Activated T-helper 1 cell treated with anti-CD3 and anti-CD28 coated beads, Interleukin-12 subunit alpha, Interleukin-12 subunit beta, Interleukin-2, Interleukin-4 antibody, amounts not matched to agents 30 ng/mL and 10 ng/mL and 1 ng/mL, durations not matched to agents 14 hours and 24 hours and 36 hours (primary cell): ENCODE results near the gene SDF4. TPM values are rescaled to one million over a fixed set of nuclear protein-coding genes. Genes with fewer than 3 reads are reported as not detected.
"Not testable (repeated sequence)": the region's sequence is repeated elsewhere in the genome, so short reads cannot be mapped to it uniquely, and the experiment has no call there.

Experiments used
- DNase-seq: peaks from one replicate; pipeline ENCODE4 v3.0.0; 2021; ENCODE audit warnings: low spot score
- H3K27ac Mint-ChIP-seq: one replicate; pipeline ENCODE4 v1.8.0; 2021; ENCODE audit warnings: mild to moderate bottlenecking, mixed read lengths
- H3K27me3 Mint-ChIP-seq: one replicate; pipeline ENCODE4 v1.8.0; 2022; ENCODE audit warnings: mild to moderate bottlenecking, moderate library complexity, mixed read lengths; ENCODE audit not compliant: insufficient read depth
- H3K36me3 Mint-ChIP-seq: one replicate; pipeline ENCODE4 v1.8.0; 2021; ENCODE audit warnings: low read depth, mixed read lengths
- H3K4me1 Mint-ChIP-seq: one replicate; pipeline ENCODE4 v1.8.0; 2021; ENCODE audit warnings: low read depth, mixed read lengths
- H3K4me3 Mint-ChIP-seq: one replicate; pipeline ENCODE4 v1.8.0; 2021; ENCODE audit warnings: mild to moderate bottlenecking, moderate library complexity, mixed read lengths
- H3K9me3 Mint-ChIP-seq: one replicate; pipeline ENCODE4 v1.8.0; 2021; ENCODE audit warnings: mixed read lengths
- intact Hi-C: fragments of 100-400 bp; cut with micrococcal nuclease; formaldehyde crosslinking; loops from one replicate; pipeline ENCODE4 v1.15.1; 2024
- total RNA-seq: library from RNA; stranded (reverse); gene quantifications from 2 replicates; pipeline ENCODE4 v1.2.3, GENCODE V29; 2022

The SDF4 gene
- total RNA-seq, 1 donor from 2014 or later, result 202 TPM

DNA sequence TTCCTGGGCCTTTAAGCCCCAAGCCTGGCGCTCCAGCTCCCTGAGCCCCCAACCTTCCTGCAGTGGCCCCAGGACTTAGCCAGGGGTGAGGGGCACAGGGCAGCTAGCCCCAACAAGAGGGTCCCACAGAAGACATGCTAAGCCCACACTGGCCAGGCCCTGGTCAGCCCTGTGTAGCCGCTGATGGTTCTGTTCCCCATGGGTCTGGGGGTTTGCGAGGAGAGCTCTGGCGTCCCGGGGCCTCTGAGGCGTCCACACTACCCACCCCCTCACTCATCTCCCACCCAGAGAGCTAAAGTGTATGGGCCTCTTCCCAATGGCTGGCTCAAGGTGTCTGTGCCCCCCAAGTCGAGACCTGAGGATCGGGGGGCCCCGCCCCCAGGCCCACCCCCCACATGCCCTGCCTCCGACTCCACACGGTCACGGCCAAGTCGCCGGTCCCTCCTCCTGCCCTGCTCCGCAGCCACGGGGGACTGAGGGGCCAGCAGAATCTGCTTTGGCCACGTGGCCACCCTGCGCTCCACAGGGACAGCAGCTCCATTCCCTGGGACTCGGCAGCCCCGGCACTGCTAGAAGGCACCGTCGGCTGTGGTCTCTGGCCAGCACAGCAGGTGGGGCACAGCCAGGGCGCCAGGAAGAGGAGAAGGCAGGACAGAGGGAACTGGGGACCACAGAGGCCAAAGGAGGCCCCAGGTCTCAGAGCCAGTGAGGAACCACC, 33.2 kb downstream of the SDF4 start:
- Mint-ChIP-seq H3K4me1 (peaks cover 6% of the 10 kb centered on the region), H3K27ac (peak overlapping the region; percentile 40), H3K4me3 (no peak overlapping the region), H3K36me3 (peaks cover 24% of the 10 kb centered on the region), H3K9me3 (peaks cover 18% of the 10 kb centered on the region), H3K27me3 (no peaks in the 10 kb centered on the region)
- no peak for DNase-seq
- intact Hi-C loops, result no loop called here

DNA sequence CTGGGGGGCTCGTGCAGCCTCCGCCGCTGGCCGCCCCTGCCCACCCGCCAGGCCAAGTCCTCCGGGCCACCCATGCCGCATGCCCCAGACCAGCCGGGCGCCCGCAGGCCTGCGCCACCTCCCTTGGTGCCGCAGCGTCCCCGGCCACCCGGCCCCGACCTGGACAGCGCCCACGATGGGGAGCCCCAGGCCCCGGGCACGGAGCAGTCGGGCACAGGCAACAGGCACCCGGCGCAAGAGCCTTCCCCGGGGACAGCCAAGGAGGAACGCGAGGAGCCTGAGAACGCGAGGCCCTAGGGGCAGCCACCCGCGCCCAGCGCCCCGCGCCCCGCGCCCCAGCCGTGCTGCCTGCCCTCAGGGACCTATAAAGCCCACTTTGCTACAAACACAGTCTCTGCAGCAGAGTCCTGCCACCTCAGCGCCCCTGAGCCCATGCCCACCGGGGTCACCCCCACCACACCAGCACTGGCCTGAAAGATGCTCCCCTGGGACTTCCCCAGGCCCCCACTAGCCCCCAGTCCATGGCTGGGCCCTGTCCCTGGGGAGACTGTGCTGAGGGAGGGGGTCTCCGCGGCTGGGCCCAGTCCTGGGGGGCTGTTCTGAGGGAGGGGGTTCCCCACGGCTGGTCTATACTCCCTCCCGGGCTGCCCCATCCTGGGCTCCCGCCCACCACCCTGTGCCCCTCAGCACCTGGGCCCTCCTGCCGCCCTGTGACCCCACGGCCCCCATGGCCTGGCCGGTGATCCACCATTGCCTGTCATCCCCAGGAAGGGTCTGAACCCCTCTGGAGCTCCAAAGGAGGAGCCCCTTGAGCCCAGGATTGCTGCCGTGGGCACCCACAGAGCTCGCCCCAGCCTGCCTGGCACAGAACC, 34.0 kb downstream of the SDF4 start:
- Mint-ChIP-seq H3K9me3 (peaks cover 18% of the 10 kb centered on the region), H3K4me3 (no peak overlapping the region), H3K36me3 (peaks cover 24% of the 10 kb centered on the region), H3K27ac (no peak overlapping the region), H3K4me1 (peaks cover 6% of the 10 kb centered on the region), H3K27me3 (no peaks in the 10 kb centered on the region)
- no peak for DNase-seq
- intact Hi-C loops, result no loop called here

DNA sequence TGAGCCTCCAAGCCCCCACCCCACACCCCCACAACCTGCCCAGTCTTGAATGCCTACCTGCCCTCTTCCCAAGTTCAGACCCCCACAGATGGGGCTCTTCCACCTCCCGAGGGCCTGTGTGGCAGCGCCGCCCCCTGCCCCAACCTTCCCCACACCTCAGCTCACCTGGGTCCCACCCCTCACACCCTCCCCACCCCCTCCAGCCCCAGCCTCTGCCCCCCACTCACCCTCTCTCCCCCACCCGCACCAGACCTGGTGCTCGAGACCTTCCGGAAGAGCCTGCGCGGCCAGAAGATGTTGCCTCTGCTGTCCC, 34.7 kb downstream of the SDF4 start:
- no peak for DNase-seq
- Mint-ChIP-seq H3K4me1 (peaks cover 6% of the 10 kb centered on the region), H3K27me3 (no peaks in the 10 kb centered on the region), H3K36me3 (peaks cover 26% of the 10 kb centered on the region), H3K4me3 (no peak overlapping the region), H3K27ac (no peak overlapping the region), H3K9me3 (peaks cover 20% of the 10 kb centered on the region)
- intact Hi-C loops, result no loop called here

DNA sequence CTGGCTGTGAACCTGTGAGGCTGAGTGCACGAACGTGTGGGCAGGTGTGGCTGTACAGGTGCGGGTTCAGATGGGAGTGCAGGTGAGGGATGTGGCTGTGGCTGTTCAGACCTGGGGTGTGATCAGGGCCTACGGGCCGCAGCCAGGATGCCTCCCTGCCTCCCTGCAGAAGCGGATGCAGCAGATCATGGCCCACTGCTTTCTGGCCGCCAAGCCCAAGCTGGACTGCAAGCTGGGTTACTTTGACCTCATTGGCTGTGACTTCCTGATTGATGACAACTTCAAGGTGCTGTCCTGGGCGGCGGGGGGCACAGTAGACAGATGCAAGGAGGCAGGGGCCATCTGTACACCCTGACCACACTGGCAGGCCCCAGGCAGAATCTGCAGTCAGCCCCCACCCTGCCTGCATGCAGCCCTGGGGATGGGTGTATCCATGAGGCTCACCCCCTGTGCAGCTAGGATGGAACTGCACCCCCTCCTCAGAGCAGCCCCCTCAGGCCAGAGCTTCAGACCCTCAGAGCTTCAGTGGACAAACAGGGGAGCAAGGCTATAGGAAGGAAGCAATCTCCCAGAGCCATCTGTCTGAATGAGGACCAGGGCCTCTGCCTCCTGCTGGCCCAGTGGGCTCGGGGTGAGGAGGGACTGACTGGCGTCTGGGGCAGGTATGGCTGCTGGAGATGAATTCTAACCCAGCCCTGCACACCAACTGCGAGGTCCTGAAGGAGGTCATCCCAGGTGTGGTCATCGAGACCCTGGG, 35.2 kb downstream of the SDF4 start:
- no peak for DNase-seq
- Mint-ChIP-seq H3K36me3 (peaks cover 30% of the 10 kb centered on the region), H3K9me3 (peaks cover 26% of the 10 kb centered on the region), H3K4me1 (peaks cover 6% of the 10 kb centered on the region), H3K4me3 (no peak overlapping the region), H3K27me3 (no peaks in the 10 kb centered on the region), H3K27ac (no peak overlapping the region)
- intact Hi-C loops, result no loop called here

- H3K27ac Mint-ChIP-seq, H3K4me1 Mint-ChIP-seq: not testable (repeated sequence)
Observed at GRCh38 chr1:1195726-1196125, 36.1 kb downstream of the SDF4 start.

GRCh38 chr1:1194723-1195122, 37.1 kb downstream of the SDF4 start:
- no peak overlapping the region for H3K4me3 Mint-ChIP-seq
- H3K4me1 Mint-ChIP-seq, result peaks cover 4% of the 10 kb centered on the region
- peaks cover 3% of the 10 kb centered on the region for H3K27me3 Mint-ChIP-seq
- intact Hi-C loops, result no loop called here
- peaks cover 29% of the 10 kb centered on the region for H3K9me3 Mint-ChIP-seq
- peaks cover 27% of the 10 kb centered on the region for H3K36me3 Mint-ChIP-seq
- no peak for DNase-seq
- no peak overlapping the region for H3K27ac Mint-ChIP-seq

More at GRCh38 chr1:1195726-1196125, 36.1 kb downstream of the SDF4 start:
- H3K4me3 Mint-ChIP-seq, H3K27me3 Mint-ChIP-seq, intact Hi-C loops, DNase-seq: not testable (repeated sequence)
- peaks cover 30% of the 10 kb centered on the region for H3K36me3 Mint-ChIP-seq
- H3K9me3 Mint-ChIP-seq, result peaks cover 29% of the 10 kb centered on the region

DNA sequence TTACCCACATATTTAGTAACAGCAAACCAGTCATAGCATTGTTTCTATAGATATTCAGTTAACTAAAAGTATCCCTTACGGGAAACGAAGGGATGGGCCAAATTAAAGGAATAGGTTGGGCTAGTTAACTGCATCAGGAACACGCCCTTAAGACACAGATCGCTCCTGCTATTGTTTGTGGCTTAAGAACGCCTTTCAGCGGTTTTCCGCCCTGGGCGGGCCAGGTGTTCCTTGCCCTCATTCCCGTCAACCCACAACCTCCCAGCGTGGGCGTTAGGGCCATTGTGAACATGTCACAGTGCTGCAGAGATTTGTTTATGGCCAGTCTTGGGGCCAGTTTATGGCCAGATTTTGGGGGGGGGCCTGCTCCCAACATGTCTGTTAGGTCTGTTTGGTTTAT, 40.1 kb downstream of the SDF4 start:
- H3K36me3 Mint-ChIP-seq, result peaks cover 27% of the 10 kb centered on the region
- peaks cover 12% of the 10 kb centered on the region for H3K27me3 Mint-ChIP-seq
- H3K4me3 Mint-ChIP-seq, result no peak overlapping the region
- DNase-seq, result no peak
- H3K27ac Mint-ChIP-seq, result no peak overlapping the region
- intact Hi-C loops, result no loop called here
- peaks cover 29% of the 10 kb centered on the region for H3K9me3 Mint-ChIP-seq
- no peaks in the 10 kb centered on the region for H3K4me1 Mint-ChIP-seq

DNA sequence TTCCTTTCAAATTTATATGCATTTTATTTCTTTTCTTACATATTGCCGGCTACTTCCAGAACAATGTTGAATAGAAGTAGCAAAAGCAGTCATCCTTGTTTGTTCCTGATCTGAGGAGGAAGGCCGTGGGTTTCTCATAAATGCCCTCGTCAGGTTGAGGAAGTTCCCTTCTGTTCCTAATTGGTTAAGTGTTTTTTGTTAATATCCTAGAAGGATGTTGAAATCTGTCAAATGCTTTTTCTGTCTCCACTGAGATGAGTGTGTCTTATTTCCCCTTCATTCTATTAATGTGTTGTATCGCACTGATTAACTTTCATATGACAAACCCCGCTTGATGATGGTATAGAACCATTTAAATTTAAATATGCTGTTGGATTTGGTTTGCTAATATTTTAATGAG, 42.7 kb downstream of the SDF4 start:
- H3K27ac Mint-ChIP-seq, result no peak overlapping the region
- intact Hi-C loops, result no loop called here
- DNase-seq, result no peak
- no peak overlapping the region for H3K4me3 Mint-ChIP-seq
- H3K9me3 Mint-ChIP-seq, result peaks cover 15% of the 10 kb centered on the region
- H3K4me1 Mint-ChIP-seq, result no peaks in the 10 kb centered on the region
- peaks cover 6% of the 10 kb centered on the region for H3K36me3 Mint-ChIP-seq
- H3K27me3 Mint-ChIP-seq, result peaks cover 16% of the 10 kb centered on the region

DNA sequence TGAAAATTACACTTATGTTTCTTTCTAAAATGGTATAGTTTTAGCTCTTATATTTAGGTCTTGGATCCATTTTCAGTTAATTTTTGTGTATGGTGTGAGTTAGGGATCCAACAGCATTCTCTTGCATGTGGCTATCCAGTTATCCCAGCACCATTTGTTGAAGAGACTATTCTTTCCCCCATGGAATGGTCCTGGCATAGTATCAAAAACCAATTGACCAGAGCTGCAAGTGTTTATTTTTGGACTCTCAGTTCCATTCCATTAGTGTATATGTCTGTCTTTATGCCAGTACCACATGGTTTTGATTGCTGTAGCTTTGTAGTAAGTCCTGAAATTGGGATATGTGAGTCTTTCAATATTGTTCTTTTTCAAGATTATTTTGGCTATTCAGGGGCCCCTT, 43.9 kb downstream of the SDF4 start:
- no peaks in the 10 kb centered on the region for H3K4me1 Mint-ChIP-seq
- no peak for DNase-seq
- H3K27ac Mint-ChIP-seq, result no peak overlapping the region
- peaks cover 11% of the 10 kb centered on the region for H3K9me3 Mint-ChIP-seq
- peaks cover 6% of the 10 kb centered on the region for H3K36me3 Mint-ChIP-seq
- no peak overlapping the region for H3K4me3 Mint-ChIP-seq
- intact Hi-C loops, result no loop called here
- H3K27me3 Mint-ChIP-seq, result peaks cover 18% of the 10 kb centered on the region

DNA sequence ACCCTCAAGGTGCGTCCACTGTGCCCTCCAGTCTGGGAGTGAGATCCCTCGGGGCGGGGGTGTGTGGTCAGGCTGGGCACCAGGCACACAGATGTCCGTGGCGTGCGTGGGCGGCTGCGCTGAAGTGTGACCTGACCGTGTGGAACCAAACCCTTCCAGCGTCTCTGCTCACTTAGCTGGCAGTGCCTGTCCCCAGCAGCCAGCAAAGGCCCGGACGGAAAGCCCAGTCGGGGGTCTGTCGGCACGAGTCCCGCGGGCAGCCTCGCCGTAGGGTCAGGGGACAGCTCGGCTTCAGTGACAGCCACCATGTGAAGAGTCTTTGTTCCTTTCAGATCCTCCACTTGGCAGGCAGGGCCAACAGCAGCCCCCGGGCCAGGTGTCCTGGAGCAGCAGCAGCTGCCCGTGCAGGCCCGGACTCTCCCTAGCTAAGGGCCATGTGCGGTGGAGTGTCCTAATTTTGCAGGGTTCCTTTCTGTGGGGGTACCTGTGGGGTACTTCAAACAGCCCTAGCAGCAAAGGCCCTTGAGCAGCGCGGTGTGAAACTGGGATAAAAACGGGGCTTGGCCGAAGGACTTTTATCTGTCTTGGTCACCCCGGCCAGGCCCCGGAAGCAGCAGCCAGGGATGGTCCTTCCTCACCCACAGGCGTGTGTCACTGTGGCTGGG, 46.6 kb downstream of the SDF4 start:
- no peak for DNase-seq
- H3K4me3 Mint-ChIP-seq, result no peak overlapping the region
- H3K4me1 Mint-ChIP-seq, result no peaks in the 10 kb centered on the region
- peaks cover 20% of the 10 kb centered on the region for H3K27me3 Mint-ChIP-seq
- intact Hi-C loops, result no loop called here
- no peaks in the 10 kb centered on the region for H3K9me3 Mint-ChIP-seq
- H3K27ac Mint-ChIP-seq, result no peak overlapping the region
- H3K36me3 Mint-ChIP-seq, result no peaks in the 10 kb centered on the region

DNA sequence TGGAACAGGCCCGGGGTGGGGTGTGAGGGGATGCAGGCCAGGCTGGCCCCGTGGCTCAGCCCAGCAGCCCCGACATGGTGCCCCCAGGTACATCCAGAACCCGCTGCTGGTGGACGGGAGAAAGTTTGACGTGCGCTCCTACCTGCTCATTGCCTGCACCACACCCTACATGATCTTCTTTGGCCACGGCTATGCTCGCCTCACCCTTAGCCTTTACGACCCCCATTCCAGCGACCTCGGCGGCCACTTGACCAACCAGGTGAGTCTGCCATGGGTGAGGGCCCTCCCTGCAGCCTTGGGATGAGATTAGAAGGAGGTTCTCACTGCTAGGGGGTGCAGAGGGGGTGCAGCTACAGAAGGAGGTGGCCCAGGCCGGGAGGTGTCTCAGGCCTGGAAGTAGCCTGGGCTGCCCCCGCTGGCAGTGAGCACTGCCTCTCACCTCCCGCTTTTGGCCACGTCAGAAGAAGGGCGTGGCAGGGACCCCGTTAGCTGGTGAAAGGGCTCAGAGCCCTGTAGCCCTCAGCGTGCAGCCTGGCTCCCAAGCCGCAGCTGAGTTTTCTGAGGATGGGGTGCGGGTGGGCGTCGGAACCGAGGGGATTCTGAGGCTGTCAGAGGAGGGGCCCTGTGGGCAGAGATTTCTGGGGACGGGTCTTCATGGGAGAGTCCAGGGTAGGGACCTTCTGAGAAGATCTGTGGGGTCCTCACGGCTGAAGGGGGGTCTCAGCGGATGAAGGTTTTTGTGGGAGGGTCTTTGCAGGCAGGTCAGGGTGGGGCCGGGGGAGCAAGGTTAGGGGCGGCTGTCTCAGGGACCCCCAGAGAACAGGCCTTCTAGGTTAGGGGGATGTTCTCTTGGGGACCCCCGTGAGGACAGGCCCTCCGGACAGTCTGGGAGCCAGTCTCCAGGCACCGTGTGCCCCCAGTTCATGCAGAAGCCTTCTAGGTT, 47.7 kb downstream of the SDF4 start:
- no peaks in the 10 kb centered on the region for H3K9me3 Mint-ChIP-seq
- peaks cover 18% of the 10 kb centered on the region for H3K27me3 Mint-ChIP-seq
- no peak for DNase-seq
- H3K27ac Mint-ChIP-seq, result no peak overlapping the region
- H3K4me3 Mint-ChIP-seq, result no peak overlapping the region
- no peaks in the 10 kb centered on the region for H3K36me3 Mint-ChIP-seq
- H3K4me1 Mint-ChIP-seq, result no peaks in the 10 kb centered on the region
- intact Hi-C loops, result no loop called here

GRCh38 chr1:1183221-1183747, 48.5 kb downstream of the SDF4 start:
- DNase-seq, result no peak
- Mint-ChIP-seq H3K4me1 (no peaks in the 10 kb centered on the region), H3K27ac (no peak overlapping the region), H3K36me3 (no peaks in the 10 kb centered on the region), H3K27me3 (peaks cover 12% of the 10 kb centered on the region), H3K9me3 (no peaks in the 10 kb centered on the region), H3K4me3 (no peak overlapping the region)
- intact Hi-C loops, result no loop called here
